ENCODE data around the gene BOC.

BOC gene

DNA sequence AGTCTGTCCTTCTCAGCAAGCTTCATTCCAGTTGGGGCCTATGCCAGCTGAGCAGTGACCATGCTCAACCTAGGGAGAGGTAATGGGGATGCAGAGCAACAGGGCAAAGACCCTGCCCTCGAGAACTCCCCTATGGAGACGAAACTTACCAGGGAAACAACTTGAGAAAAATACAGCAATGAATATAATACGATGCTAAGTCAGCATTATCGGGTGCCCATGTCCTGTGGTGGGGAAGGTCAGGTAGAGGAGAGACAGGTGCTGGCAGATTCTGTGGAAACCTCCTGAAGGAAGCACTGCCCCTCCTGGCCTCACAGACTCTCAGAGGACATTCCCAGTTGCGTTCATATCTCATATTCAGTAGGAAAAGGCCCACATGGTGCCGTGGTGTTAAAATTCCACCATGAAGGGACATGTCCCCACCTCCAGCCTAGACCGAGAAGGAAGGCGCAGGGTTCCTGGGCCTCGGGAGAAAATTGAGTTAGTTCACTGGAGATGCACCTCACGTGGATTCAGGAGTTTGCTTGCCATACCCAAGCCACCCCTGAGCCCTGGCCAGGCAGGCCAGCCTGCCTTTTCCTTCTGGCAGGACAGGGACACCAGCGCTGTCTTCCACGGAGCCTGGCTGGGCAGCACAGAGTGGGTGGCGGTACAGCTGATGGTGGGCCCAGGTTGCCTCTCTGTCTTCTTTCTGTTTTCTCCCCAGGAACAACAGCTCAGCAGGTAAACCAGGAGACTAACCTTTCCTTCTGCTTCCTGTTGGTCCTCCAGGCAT, 62.4 kb downstream of the BOC start:
- WGBS (ENCODE audit: insufficient coverage) = 98% methylated on average over 13 of the region's 13 CpGs
- Histone ChIP-seq H3K36me3 (ENCODE audit: control insufficient read depth in 4 of 4, insufficient read depth in 4 of 4, low read length in 3 of 4) (no peaks in the 10 kb centered on the region), H3K9me3 (ENCODE audit: control extremely low read depth in 1 of 5, control insufficient read depth in 4 of 5, insufficient read depth in 2 of 5, low read depth in 1 of 5, low read length in 4 of 5) (no peaks in the 10 kb centered on the region), H3K4me3 (ENCODE audit: control insufficient read depth in 1 of 7, extremely low read depth in 1 of 7, insufficient read depth in 4 of 7, low read depth in 2 of 7, low read length in 6 of 7) (no peak overlapping the region), H3K27ac (ENCODE audit: insufficient read depth in 1 of 2, low read depth in 1 of 2, low read length in 2 of 2, poor library complexity in 1 of 2, severe bottlenecking in 2 of 2) (no peak overlapping the region), H3K4me1 (ENCODE audit: control extremely low read depth in 1 of 4, control insufficient read depth in 4 of 4, insufficient read depth in 4 of 4, low read length in 3 of 4) (peaks cover 0 to 15% (median 13%) of the 10 kb centered on the region in 4 experiments), H3K27me3 (replicated peaks in 2 of 5; ENCODE audit: control insufficient read depth in 4 of 5, insufficient read depth in 5 of 5, low read length in 4 of 5) (no peaks in the 10 kb centered on the region)
- ChIA-PET POLR2A (no interaction called here), CTCF (interaction anchor here (1.1 to 2.6 kb wide), 5 partner anchors 10 to 139 kb away, joined by 3 to 13 read pairs (median 5); no protein-coding TSS in a partner anchor)
- no peak for DNase-seq

DNA sequence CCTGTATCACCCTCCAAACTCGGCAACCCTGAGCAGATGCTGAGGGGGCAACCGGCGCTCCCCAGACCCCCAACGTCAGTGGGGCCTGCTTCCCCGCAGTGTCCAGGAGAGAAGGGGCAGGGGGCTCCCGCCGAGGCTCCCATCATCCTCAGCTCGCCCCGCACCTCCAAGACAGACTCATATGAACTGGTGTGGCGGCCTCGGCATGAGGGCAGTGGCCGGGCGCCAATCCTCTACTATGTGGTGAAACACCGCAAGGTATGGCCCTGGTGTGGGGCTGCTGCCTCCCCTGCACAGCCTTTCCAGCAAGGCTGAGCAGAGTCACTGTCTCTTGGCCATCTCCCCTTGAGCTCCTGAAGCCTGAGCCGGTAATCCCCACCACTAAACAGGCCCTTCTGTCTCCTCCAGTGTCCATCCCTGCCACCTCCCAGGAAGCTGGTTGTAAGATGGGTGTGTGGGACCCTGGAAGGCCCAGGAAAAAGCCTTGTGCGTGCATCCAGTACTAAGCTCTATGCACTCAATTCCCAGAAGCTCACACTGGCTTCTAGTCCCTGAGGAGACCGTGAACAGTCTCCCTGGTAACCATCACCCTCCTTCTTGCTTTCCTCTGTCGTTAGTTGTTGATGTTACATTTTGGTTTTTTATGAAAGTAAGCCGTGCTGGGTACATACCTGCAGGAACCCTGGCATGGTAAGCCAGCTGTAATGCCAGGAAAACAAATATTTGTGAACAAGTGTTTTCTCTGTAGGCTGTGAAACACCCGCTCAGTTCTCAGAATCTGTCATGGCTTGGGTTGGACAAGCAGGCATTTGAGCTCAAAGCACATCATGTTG, 63.3 kb downstream of the BOC start:
- H3K27ac ChIP-seq (ENCODE audit: insufficient read depth in 1 of 2, low read depth in 1 of 2, low read length in 2 of 2, poor library complexity in 1 of 2, severe bottlenecking in 2 of 2) = no peak overlapping the region
- H3K9me3 ChIP-seq (ENCODE audit: control extremely low read depth in 1 of 5, control insufficient read depth in 4 of 5, insufficient read depth in 2 of 5, low read depth in 1 of 5, low read length in 4 of 5) = no peaks in the 10 kb centered on the region
- POLR2A ChIA-PET = no interaction called here
- H3K36me3 ChIP-seq (ENCODE audit: control insufficient read depth in 4 of 4, insufficient read depth in 4 of 4, low read length in 3 of 4) = no peaks in the 10 kb centered on the region
- CTCF ChIA-PET = interaction anchor here (1.1 to 2.6 kb wide), 5 partner anchors 12 to 140 kb away, joined by 3 to 13 read pairs (median 5); no protein-coding TSS in a partner anchor
- no peak for DNase-seq
- no peaks in the 10 kb centered on the region for H3K27me3 ChIP-seq (replicated peaks in 2 of 5; ENCODE audit: control insufficient read depth in 4 of 5, insufficient read depth in 5 of 5, low read length in 4 of 5)
- no peak overlapping the region for H3K4me3 ChIP-seq (ENCODE audit: control insufficient read depth in 1 of 7, extremely low read depth in 1 of 7, insufficient read depth in 4 of 7, low read depth in 2 of 7, low read length in 6 of 7)
- 96% methylated on average over 18 of the region's 20 CpGs for WGBS (ENCODE audit: insufficient coverage)
- peaks cover 0 to 15% (median 13%) of the 10 kb centered on the region in 4 experiments for H3K4me1 ChIP-seq (ENCODE audit: control extremely low read depth in 1 of 4, control insufficient read depth in 4 of 4, insufficient read depth in 4 of 4, low read length in 3 of 4)

DNA sequence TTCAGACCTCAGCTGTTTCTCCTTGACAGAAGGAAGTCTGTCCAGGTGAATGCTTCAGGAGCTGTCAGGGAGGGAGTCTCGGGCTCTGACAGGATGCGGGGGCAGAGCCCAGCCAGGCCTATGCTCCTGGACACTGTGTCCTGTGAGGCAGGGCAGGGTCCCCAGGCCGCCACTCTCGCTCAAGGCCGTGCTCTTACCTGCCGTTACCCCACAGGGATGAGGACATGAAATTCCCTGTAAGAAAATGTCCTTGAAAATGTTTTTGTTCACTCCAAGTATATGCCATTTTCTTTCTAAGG, 63.9 kb downstream of the BOC start:
- CTCF ChIA-PET = interaction anchor here (1.1 to 2.6 kb wide), 5 partner anchors 12 to 141 kb away, joined by 3 to 13 read pairs (median 5); no protein-coding TSS in a partner anchor

GRCh38 chr3:113275583-113275928, 64.2 kb downstream of the BOC start:
- WGBS (ENCODE audit: insufficient coverage) = 100% methylated on average over 2 of the region's 2 CpGs
- Histone ChIP-seq H3K4me3 (ENCODE audit: control insufficient read depth in 1 of 7, extremely low read depth in 1 of 7, insufficient read depth in 4 of 7, low read depth in 2 of 7, low read length in 6 of 7) (no peak overlapping the region), H3K27me3 (replicated peaks in 2 of 5; ENCODE audit: control insufficient read depth in 4 of 5, insufficient read depth in 5 of 5, low read length in 4 of 5) (no peaks in the 10 kb centered on the region), H3K27ac (ENCODE audit: insufficient read depth in 1 of 2, low read depth in 1 of 2, low read length in 2 of 2, poor library complexity in 1 of 2, severe bottlenecking in 2 of 2) (no peak overlapping the region), H3K4me1 (ENCODE audit: control extremely low read depth in 1 of 4, control insufficient read depth in 4 of 4, insufficient read depth in 4 of 4, low read length in 3 of 4) (peaks cover 0 to 15% (median 13%) of the 10 kb centered on the region in 4 experiments), H3K9me3 (ENCODE audit: control extremely low read depth in 1 of 5, control insufficient read depth in 4 of 5, insufficient read depth in 2 of 5, low read depth in 1 of 5, low read length in 4 of 5) (no peaks in the 10 kb centered on the region), H3K36me3 (ENCODE audit: control insufficient read depth in 4 of 4, insufficient read depth in 4 of 4, low read length in 3 of 4) (no peaks in the 10 kb centered on the region)
- DNase-seq = no peak
- CTCF ChIA-PET = interaction anchor here (1.1 to 2.6 kb wide), 4 partner anchors 12 to 141 kb away, joined by 3 to 13 read pairs (median 5); no protein-coding TSS in a partner anchor
- POLR2A ChIA-PET = no interaction called here

More for the DNA sequence above, 63.9 kb downstream of the BOC start:
- Histone ChIP-seq H3K27me3 (replicated peaks in 2 of 5; ENCODE audit: control insufficient read depth in 4 of 5, insufficient read depth in 5 of 5, low read length in 4 of 5) (no peaks in the 10 kb centered on the region), H3K4me1 (ENCODE audit: control extremely low read depth in 1 of 4, control insufficient read depth in 4 of 4, insufficient read depth in 4 of 4, low read length in 3 of 4) (peaks cover 0 to 15% (median 13%) of the 10 kb centered on the region in 4 experiments), H3K27ac (ENCODE audit: insufficient read depth in 1 of 2, low read depth in 1 of 2, low read length in 2 of 2, poor library complexity in 1 of 2, severe bottlenecking in 2 of 2) (no peak overlapping the region), H3K4me3 (ENCODE audit: control insufficient read depth in 1 of 7, extremely low read depth in 1 of 7, insufficient read depth in 4 of 7, low read depth in 2 of 7, low read length in 6 of 7) (no peak overlapping the region), H3K36me3 (ENCODE audit: control insufficient read depth in 4 of 4, insufficient read depth in 4 of 4, low read length in 3 of 4) (no peaks in the 10 kb centered on the region), H3K9me3 (ENCODE audit: control extremely low read depth in 1 of 5, control insufficient read depth in 4 of 5, insufficient read depth in 2 of 5, low read depth in 1 of 5, low read length in 4 of 5) (no peaks in the 10 kb centered on the region)
- WGBS (ENCODE audit: insufficient coverage) = 95% methylated on average over 4 of the region's 6 CpGs
- POLR2A ChIA-PET = no interaction called here
- DNase-seq = no peak

DNA sequence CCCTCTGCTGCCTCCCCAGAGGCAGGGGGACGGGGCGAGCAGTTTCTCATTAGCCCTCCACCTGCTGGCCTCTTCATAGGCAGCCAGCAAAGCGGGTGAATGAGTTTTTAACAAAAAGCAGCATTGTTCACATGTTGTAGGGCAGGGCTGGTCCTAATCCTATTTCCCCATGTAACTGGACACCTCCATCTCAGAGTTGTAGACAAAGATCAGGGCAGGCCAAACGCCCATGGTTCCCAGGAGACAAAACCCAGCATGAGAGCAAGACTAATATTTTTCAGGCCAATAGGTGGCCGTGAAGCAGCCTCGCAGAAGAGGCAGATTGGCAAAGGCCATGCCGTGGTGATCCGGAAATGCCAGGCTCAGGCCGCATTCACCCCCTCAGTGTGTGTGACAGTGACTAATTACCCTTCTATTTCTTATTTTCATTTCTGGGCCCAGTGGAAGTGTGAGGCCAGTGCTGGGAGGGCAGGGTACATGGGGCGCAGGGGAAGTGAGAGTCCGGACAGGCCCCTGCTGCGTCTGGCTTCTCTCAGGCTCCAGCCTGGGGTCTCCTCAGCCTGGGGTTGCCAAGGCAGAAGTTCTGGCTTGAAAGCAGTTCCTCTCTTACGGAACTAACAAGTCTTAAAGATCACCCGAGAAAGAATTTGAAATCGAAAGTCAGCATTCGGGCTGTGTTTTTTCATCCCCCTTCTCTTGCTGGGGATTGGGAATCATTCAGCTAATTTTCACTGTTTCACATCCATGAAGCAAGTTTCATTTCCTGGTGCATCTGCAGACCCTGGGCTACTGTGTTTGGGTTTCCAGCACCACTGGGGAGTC, 64.8 kb downstream of the BOC start:
- CTCF ChIA-PET = interaction anchor here (1.4 to 1.7 kb wide), 2 partner anchors 13 to 140 kb away, joined by 4 to 7 read pairs; no protein-coding TSS in a partner anchor
- H3K27ac ChIP-seq (ENCODE audit: insufficient read depth in 1 of 2, low read depth in 1 of 2, low read length in 2 of 2, poor library complexity in 1 of 2, severe bottlenecking in 2 of 2) = peak overlapping the region; percentile 62 to 72
- H3K36me3 ChIP-seq (ENCODE audit: control insufficient read depth in 4 of 4, insufficient read depth in 4 of 4, low read length in 3 of 4) = no peaks in the 10 kb centered on the region

GRCh38 chr3:113276751-113277080, 65.4 kb downstream of the BOC start:
- Histone ChIP-seq H3K4me1 (ENCODE audit: control extremely low read depth in 1 of 4, control insufficient read depth in 4 of 4, insufficient read depth in 4 of 4, low read length in 3 of 4) (peaks cover 0 to 15% (median 13%) of the 10 kb centered on the region in 4 experiments), H3K36me3 (ENCODE audit: control insufficient read depth in 4 of 4, insufficient read depth in 4 of 4, low read length in 3 of 4) (no peaks in the 10 kb centered on the region), H3K4me3 (ENCODE audit: control insufficient read depth in 1 of 7, extremely low read depth in 1 of 7, insufficient read depth in 4 of 7, low read depth in 2 of 7, low read length in 6 of 7) (peak overlapping the region in 6 of 7 experiments; percentile 43 to 70 (median 56)), H3K27me3 (replicated peaks in 2 of 5; ENCODE audit: control insufficient read depth in 4 of 5, insufficient read depth in 5 of 5, low read length in 4 of 5) (no peaks in the 10 kb centered on the region), H3K9me3 (ENCODE audit: control extremely low read depth in 1 of 5, control insufficient read depth in 4 of 5, insufficient read depth in 2 of 5, low read depth in 1 of 5, low read length in 4 of 5) (no peaks in the 10 kb centered on the region), H3K27ac (ENCODE audit: insufficient read depth in 1 of 2, low read depth in 1 of 2, low read length in 2 of 2, poor library complexity in 1 of 2, severe bottlenecking in 2 of 2) (peak overlapping the region; percentile 62 to 72)
- peak in 1 of 3 donors; percentile 4 for DNase-seq
- WGBS (ENCODE audit: insufficient coverage) = 73% methylated on average over 3 of the region's 5 CpGs
- CTCF ChIA-PET = interaction anchor here (1.4 to 1.7 kb wide), 2 partner anchors 12 to 140 kb away, joined by 4 to 7 read pairs; no protein-coding TSS in a partner anchor
- POLR2A ChIA-PET = interaction anchor here (0.6 kb wide), 1 partner anchor 242 kb away, joined by 3 read pairs; no protein-coding TSS in a partner anchor

More for the DNA sequence above, 64.8 kb downstream of the BOC start:
- peak overlapping the region in 6 of 7 experiments; percentile 43 to 70 (median 56) for H3K4me3 ChIP-seq (ENCODE audit: control insufficient read depth in 1 of 7, extremely low read depth in 1 of 7, insufficient read depth in 4 of 7, low read depth in 2 of 7, low read length in 6 of 7)
- WGBS (ENCODE audit: insufficient coverage) = 24% methylated on average over 15 of the region's 16 CpGs
- peak; percentile 50 to 77 (median 72) for DNase-seq
- no peaks in the 10 kb centered on the region for H3K9me3 ChIP-seq (ENCODE audit: control extremely low read depth in 1 of 5, control insufficient read depth in 4 of 5, insufficient read depth in 2 of 5, low read depth in 1 of 5, low read length in 4 of 5)
- peaks cover 0 to 15% (median 13%) of the 10 kb centered on the region in 4 experiments for H3K4me1 ChIP-seq (ENCODE audit: control extremely low read depth in 1 of 4, control insufficient read depth in 4 of 4, insufficient read depth in 4 of 4, low read length in 3 of 4)
- H3K27me3 ChIP-seq (replicated peaks in 2 of 5; ENCODE audit: control insufficient read depth in 4 of 5, insufficient read depth in 5 of 5, low read length in 4 of 5) = no peaks in the 10 kb centered on the region
- POLR2A ChIA-PET = interaction anchor here (0.6 kb wide), 1 partner anchor 241 kb away, joined by 3 read pairs; no protein-coding TSS in a partner anchor

Data from common myeloid progenitor, CD34-positive (primary cell).